RPMI8226 (cell line): ENCODE results near the gene UVSSA.
"Not testable (repeated sequence)": the region's sequence is repeated elsewhere in the genome, so short reads cannot be mapped to it uniquely, and the experiment has no call there.

Source experiments
- DNase-seq: peaks from one replicate; pipeline ENCODE4 v3.0.0-alpha.2; 2015

UVSSA gene

DNA sequence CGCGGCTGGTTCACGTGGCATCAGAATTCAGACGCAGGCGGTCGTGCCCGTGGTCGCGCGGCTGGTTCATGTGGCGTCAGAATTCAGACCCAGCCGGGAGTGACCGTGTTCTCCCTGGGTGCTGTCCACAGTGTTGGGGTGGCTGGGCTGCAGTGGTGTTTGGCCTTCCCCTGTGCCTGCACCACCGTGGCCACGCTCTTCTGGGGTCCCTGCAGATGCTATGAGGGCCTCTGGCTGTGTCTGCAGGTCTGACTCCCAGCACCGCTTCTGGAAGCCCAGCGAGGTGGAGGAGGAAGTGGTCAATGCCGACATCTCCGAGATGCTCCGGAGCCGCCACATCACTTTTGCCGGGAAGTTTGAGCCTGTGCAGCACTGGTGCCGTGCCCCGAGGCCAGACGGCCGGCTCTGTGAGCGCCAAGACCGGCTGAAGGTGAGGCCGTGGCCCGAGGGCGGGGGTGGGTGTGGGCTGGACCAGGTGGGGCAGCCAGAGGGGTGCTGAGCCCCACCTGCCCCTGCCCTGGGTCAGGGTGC, 32.9 kb downstream of the UVSSA start:
- no peak for DNase-seq

- DNase-seq = no peak
These were observed 33.6 kb downstream of the UVSSA start for GRCh38 chr4:1380368-1381151.

- no peak for DNase-seq
These were observed 34.2 kb downstream of the UVSSA start for GRCh38 chr4:1381181-1381621.

GRCh38 chr4:1381944-1382541, 35.0 kb downstream of the UVSSA start:
- no peak for DNase-seq

GRCh38 chr4:1382776-1383727, 36.0 kb downstream of the UVSSA start:
- DNase-seq = no peak

DNA sequence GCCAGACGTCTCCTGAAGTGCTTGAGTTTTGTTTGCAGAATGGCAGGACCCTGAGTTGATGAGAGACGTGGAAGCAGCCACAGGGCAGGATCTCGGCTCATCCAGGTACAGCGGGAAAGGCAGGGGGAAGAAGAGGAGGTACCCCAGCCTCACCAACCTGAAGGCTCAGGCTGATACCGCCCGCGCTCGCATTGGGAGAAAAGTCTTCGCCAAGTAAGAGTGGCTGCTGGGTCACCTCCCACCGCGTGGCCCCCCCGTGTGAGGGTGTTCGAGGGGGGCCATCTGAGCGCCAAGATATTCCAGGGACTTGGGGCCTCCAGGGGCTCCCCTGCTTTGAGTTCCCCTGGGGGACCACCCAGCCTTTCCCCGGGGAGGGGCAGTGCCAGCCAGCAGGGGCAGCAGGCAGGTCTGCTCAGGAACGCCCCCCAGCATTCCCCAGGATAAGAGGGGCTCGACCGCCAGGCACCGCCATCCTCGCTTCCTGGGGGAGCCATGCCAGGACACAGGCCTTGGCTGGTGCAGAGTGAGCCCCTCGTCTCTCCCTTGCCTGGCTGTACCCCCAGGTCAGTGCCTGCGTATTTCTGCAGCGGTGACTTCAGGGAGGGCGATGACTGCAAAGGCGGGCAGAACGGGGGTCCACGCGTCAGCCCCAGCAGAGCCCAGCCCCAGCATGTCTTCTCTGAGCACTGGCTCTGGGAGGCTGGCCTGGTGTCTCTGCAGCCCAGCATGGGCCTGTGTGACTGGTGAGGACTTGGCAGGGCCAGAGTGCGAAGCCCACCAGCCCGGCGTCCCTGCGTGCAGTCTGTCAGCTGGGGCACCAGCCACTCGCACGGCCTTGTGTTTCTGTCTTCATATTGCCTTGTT, 37.0 kb downstream of the UVSSA start:
- no peak for DNase-seq

DNA sequence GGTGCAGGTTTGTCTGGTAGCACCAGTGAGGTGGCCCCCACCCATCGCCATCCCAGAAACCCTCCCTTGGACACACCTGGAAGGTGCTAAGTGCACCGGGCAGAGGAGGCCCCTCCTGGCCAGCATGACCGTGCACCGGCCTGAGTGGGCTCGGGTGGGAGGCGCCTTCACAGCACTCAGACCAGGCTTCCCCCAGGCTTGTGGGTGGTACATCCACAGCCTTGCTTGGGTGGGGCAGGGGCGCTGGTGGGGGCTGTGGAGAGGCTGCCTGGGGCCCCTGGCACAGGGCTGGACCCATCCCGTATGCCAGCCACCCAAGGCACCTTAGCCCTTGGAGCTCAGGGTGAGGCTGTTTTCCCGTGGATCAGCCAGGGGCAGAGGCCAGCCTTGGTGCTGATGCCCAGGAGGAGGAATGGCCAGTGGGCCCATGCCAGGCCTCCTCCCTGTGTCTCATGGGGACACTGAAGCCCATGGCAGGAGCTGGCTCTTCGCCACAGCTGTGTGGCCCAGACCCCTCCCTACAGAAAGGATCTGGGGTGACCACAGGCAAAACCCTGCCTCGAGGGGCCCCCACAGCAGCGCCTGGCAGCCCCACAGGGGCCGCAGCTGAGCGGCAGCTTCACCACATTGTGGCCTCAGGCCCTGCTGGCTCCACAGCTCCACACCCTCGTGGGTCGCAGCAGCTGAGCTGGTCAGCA, 37.8 kb downstream of the UVSSA start:
- no peak for DNase-seq

DNA sequence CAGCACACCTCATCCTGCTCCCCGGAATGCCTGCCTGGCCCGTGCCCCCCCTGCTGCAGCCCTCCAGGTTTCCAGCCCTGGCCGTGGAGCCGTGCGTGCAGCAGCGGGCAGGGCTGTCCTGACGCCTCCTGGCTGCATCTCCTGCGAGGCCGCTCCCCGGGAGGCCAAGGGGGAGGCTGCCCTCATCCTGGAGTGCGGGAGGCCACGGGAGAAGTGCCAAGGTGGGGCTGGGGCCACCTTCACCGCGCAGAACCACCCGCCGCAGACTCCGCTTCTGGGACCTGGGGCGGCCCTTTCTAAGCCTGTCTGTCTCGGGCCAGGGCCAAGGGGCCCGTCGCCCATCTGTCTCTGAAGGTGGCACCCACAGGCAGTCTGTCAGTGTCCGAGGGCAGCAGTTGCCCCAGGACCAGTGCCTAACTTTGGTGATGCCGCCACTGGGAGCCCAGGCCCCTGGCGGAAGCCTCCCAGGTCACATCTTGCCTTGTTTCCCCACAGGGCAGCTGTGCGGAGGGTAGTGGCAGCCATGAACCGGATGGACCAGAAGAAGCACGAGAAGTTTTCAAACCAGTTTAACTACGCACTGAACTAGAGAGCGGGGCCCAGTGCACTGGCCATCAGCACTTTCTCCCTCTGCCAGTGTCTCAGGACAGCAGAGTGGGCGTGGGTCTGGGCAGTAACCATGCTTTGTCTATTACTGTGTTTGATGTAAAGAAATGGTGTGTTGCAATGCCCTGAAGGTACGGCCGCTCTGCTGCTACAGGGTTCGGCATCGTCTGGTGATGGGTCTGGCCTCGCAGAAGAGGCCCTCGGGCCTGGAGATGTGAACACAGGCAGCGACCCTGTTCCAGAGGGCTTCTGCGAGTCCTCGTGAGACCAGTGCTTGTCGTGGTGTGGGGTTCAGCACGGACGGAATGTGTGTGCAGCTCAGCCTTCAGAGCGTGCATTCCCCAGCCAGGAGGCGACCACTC, 38.6 kb downstream of the UVSSA start:
- no peak for DNase-seq

DNA sequence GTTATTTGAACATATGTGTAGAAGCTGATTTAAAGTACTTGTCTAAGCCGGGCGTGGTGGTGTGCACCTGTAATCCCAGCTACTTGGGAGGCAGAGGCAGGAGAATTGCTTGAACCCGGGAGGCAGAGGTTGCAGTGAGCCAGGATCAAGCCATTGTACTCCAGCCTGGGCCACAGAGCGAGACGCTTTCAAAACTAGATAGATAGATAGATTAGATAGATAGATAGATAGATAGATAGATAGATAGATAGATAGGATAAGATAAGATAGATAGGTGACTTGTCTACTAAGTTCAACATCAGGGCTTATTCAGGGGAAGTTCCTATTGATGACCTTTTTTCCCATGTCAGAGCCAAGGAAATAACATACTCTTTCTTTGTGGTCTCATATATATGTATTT, 46.4 kb downstream of the UVSSA start:
- DNase-seq = not testable (repeated sequence)

GRCh38 chr4:1393866-1394265, 46.9 kb downstream of the UVSSA start:
- no peak for DNase-seq

GRCh38 chr4:1394554-1395388, 47.8 kb downstream of the UVSSA start:
- not testable (repeated sequence) for DNase-seq

- DNase-seq = not testable (repeated sequence)
These were observed 48.4 kb downstream of the UVSSA start for GRCh38 chr4:1395389-1395820.

DNA sequence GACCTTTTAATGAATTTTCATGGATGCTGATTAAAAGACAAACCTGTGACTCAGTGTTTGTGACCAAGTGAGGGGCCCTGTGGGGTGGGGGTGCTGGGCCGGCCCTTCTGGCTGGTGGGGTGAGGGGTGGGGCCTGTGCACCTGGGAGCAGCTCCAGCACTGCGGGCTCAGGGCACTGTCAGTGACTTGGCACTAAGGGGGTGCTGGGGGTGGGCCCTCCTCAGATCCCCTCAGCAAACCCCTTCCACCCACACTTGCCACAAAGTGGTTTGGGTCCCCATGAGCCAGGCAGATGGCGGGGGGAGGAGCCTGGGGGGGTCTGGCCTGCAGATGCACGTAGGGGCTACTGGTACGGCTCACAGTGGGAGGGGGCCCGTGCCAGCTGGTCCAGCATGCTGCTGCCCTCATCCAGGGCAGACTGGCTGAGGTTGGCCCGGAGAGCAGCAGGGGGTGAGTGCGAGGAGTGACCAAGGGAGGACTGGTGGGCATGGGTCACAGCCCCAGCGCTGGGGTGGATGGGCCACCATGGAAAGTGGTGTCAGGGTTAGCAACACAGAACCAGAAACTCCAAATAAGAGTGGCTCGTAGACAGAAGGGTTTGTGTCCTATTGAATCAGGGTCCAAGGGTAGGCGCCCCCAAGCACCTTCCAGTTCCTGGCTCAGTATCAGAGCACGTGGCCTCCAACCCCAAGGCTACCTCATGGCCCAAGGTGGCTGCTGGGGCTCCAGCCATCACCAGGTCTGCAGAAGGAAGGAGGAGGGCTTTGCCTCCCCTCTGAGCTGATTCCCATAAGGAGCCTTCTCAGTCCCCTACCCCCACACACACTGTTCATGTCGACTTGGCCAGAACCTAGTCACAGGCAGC, 49.2 kb downstream of the UVSSA start:
- DNase-seq = no peak

DNA sequence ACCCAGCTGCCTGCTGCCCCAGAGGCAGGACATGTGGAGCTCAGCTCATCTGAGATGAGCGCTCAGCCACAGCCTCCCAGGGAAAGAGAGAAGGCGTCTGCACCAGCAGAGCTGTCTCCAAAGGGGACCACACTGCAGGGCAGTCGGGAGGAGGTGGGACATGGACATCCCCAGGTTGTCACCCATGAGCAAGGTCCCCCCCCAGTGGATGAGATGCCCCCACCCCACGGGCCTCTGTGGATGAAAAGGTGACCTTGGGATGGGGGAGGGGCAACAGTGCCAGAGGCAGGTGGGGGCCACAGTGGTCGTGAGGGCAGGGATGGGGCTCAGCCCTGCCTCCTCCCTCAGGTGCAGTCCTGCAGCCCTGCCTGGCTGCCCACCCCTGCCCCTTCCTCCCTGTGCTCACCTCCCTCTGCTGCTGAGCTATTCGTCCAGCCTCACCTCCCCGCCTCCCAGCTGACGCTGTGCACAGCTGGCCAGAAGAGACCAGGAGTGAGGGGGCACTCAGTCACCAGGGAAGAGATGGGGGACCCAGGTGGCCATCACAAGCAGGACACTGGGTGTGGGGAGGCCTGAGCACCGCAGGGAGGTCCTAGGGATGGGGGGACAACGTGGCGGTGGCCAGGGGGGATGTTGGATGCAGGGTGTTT, 49.9 kb downstream of the UVSSA start:
- DNase-seq = no peak

DNA sequence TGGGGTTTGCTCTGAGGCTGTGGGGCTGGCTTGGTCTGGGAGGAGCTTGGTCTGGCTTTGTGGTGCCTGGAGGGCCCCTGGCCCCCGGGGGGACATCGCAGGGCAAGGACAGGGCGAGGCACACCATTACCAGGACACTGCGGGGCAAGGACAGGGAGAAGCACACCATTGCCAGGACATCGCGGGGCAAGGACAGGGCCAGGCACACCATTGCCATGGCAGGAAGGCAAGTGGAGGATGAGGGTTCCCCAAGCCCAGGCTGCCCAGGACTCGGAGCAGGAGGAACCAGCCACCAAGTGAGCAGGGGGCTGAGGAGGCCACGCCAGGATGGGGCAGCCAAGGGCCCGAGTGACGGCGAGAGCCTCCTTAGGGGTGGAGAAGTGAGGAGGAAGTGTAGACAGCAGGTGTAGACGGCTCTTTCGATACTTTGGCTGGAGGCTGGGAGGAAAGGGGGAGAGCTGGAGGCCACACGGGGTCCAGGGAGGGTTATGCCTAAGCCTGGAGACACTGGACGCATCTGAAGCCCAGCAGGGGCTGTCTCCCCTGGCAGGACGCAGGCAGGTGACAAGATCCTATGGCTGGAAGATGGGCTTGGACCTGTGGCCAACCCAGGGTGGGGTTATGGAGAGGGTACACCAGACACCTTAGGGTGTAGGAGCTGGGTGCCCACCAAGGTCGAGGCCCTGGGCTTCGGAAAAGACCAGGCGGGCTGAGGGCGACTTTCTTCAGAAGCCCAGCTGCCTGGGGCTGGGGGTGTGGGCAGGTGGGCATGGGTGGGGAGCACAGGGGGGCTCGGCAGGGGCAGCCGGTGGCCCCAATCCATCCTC, 51.9 kb downstream of the UVSSA start:
- no peak for DNase-seq

GRCh38 chr4:1399508-1400190, 52.6 kb downstream of the UVSSA start:
- DNase-seq = peak; percentile 10
